Glutamatergic neuron (in vitro differentiated cells): ENCODE results near the gene RTKN2. TPM values are rescaled to one million over a fixed set of nuclear protein-coding genes. Genes with fewer than 3 reads are reported as not detected.

Experiments
- DNase-seq: peaks from one replicate; pipeline ENCODE4 v3.0.0; 2022
- H3K27ac Mint-ChIP-seq: one replicate; pipeline ENCODE4 v1.8.0; 2020; ENCODE audit warnings: mild to moderate bottlenecking, mixed read lengths, inconsistent platforms; ENCODE audit not compliant: unreplicated experiment
- H3K27me3 Mint-ChIP-seq: one replicate; pipeline ENCODE4 v1.8.0; 2020; ENCODE audit warnings: mild to moderate bottlenecking, moderate library complexity, mixed read lengths, inconsistent platforms; ENCODE audit not compliant: unreplicated experiment
- H3K36me3 Mint-ChIP-seq: one replicate; pipeline ENCODE4 v1.8.0; 2020; ENCODE audit warnings: mild to moderate bottlenecking, mixed read lengths, inconsistent platforms; ENCODE audit not compliant: unreplicated experiment
- H3K4me1 Mint-ChIP-seq: one replicate; pipeline ENCODE4 v1.8.0; 2020; ENCODE audit warnings: mild to moderate bottlenecking, low read depth, mixed read lengths, inconsistent platforms; ENCODE audit not compliant: unreplicated experiment
- H3K4me3 Mint-ChIP-seq: one replicate; pipeline ENCODE4 v1.8.0; 2020; ENCODE audit warnings: mild to moderate bottlenecking, mixed read lengths, inconsistent platforms; ENCODE audit not compliant: unreplicated experiment
- H3K9me3 Mint-ChIP-seq: one replicate; pipeline ENCODE4 v1.8.0; 2020; ENCODE audit warnings: mild to moderate bottlenecking, moderate library complexity, mixed read lengths, inconsistent platforms; ENCODE audit not compliant: unreplicated experiment
- CTCF ChIP-seq: fragments of 200-600 bp; sonication (generic); IDR thresholded peaks from one replicate; pipeline ENCODE4 v1.5.0; 2021; ENCODE audit not compliant: partially characterized antibody, unreplicated experiment
- total RNA-seq: library from RNA; stranded (reverse); fragmentation: NEBNext Ultra II Directional; extraction: Animal tissue kit (Norgen Biotek cat#: 25700); gene quantifications from one replicate; pipeline ENCODE4 v1.2.1, GENCODE V29; 2021; ENCODE audit not compliant: unreplicated experiment

Gene RTKN2
- total RNA-seq, 1 donor from 2014 or later, result 3.2 TPM

- H3K9me3 Mint-ChIP-seq, result peaks cover 3% of the 10 kb centered on the region
- TF ChIP-seq CTCF, result no peak
- no peak for DNase-seq
- H3K4me3 Mint-ChIP-seq, result no peak overlapping the region
- H3K36me3 Mint-ChIP-seq, result no peaks in the 10 kb centered on the region
- peaks cover 2% of the 10 kb centered on the region for H3K27me3 Mint-ChIP-seq
- H3K27ac Mint-ChIP-seq, result no peak overlapping the region
- peaks cover 2% of the 10 kb centered on the region for H3K4me1 Mint-ChIP-seq
These were observed 1.4 kb upstream of the RTKN2 start for GRCh38 chr10:62270020-62270419.

- Mint-ChIP-seq H3K4me3 (peak overlapping the region; percentile 86), H3K27me3 (peaks cover 4% of the 10 kb centered on the region), H3K27ac (no peak overlapping the region), H3K36me3 (no peaks in the 10 kb centered on the region), H3K4me1 (peaks cover 2% of the 10 kb centered on the region), H3K9me3 (peaks cover 3% of the 10 kb centered on the region)
- TF ChIP-seq CTCF, result no peak
- DNase-seq, result peak; percentile 27
These were observed 631 bp downstream of the RTKN2 start for GRCh38 chr10:62268027-62268398.

GRCh38 chr10:62266611-62267010 is 2.0 kb downstream of the RTKN2 start:
- no peak for DNase-seq
- Mint-ChIP-seq H3K36me3 (no peaks in the 10 kb centered on the region), H3K4me3 (no peak overlapping the region), H3K27ac (no peak overlapping the region), H3K4me1 (peaks cover 2% of the 10 kb centered on the region), H3K27me3 (peaks cover 4% of the 10 kb centered on the region), H3K9me3 (peaks cover 3% of the 10 kb centered on the region)
- no peak for TF ChIP-seq CTCF

- Mint-ChIP-seq H3K27me3 (peaks cover 4% of the 10 kb centered on the region), H3K4me1 (peaks cover 2% of the 10 kb centered on the region), H3K36me3 (no peaks in the 10 kb centered on the region), H3K9me3 (peaks cover 3% of the 10 kb centered on the region), H3K27ac (no peak overlapping the region), H3K4me3 (no peak overlapping the region)
- TF ChIP-seq CTCF, result no peak
- DNase-seq, result no peak
These were observed 2.5 kb downstream of the RTKN2 start for GRCh38 chr10:62266147-62266546.

- Mint-ChIP-seq H3K27me3 (peaks cover 4% of the 10 kb centered on the region), H3K27ac (no peak overlapping the region), H3K4me1 (peaks cover 2% of the 10 kb centered on the region), H3K9me3 (peaks cover 3% of the 10 kb centered on the region), H3K4me3 (no peak overlapping the region), H3K36me3 (no peaks in the 10 kb centered on the region)
- TF ChIP-seq CTCF, result peak; percentile 76
- DNase-seq, result no peak
These were observed 3.8 kb downstream of the RTKN2 start for GRCh38 chr10:62264702-62265436.
